ENCODE measurements around the gene IMP4. TPM values are rescaled to one million over a fixed set of nuclear protein-coding genes. Genes with fewer than 3 reads are reported as not detected.

The IMP4 gene
- total RNA-seq, 1 donor from 2014 or later: 36.7 TPM

DNA sequence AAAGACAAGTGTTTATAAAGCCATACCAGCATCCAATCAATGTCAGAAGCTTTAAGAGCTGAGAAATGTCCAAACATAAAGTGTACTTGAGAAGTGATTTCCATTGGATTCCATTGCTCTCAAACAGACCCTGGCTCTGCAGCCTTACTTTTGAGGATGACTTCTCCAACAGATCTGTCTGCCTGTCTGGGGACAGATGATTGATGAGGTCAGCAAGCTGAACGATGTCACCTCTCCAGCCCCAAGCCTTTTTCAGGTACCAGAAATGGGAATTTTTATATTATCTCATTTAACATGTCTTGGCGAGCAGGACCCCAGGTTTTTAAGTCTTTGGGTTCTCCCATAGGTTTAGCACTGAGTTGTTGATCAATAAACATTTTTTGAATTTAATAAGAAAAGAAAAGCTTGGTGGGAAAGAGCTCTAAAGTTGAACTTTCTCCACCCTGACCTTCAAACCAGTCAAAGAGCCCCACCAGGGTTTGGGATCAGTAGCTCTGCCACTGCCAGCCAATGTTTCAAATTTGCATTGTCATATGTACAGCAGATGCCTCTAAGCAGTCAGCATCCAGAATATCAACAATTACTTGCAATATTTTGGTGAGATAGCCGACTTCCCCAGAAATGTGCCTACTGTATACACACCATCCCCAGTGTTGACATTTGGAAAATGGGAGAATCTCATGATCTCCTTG lies 35.7 kb downstream of the IMP4 start:
- no peak for DNase-seq

DNA sequence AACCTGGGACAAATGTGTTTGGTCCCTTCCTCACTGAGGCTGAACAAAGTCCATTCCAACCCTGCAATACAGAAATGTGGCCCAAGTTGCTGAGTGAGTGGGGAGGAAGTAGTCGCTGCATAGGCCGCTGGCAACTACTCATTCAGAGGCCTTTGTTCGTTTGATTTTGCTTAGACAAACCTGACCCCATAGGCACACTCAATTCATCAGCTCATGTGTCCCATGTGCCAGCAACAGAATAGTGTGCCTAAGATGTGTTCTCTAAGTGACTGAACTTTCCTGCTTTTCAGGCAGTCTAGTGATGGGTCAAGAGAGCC lies 36.2 kb downstream of the IMP4 start:
- DNase-seq: no peak

DNA sequence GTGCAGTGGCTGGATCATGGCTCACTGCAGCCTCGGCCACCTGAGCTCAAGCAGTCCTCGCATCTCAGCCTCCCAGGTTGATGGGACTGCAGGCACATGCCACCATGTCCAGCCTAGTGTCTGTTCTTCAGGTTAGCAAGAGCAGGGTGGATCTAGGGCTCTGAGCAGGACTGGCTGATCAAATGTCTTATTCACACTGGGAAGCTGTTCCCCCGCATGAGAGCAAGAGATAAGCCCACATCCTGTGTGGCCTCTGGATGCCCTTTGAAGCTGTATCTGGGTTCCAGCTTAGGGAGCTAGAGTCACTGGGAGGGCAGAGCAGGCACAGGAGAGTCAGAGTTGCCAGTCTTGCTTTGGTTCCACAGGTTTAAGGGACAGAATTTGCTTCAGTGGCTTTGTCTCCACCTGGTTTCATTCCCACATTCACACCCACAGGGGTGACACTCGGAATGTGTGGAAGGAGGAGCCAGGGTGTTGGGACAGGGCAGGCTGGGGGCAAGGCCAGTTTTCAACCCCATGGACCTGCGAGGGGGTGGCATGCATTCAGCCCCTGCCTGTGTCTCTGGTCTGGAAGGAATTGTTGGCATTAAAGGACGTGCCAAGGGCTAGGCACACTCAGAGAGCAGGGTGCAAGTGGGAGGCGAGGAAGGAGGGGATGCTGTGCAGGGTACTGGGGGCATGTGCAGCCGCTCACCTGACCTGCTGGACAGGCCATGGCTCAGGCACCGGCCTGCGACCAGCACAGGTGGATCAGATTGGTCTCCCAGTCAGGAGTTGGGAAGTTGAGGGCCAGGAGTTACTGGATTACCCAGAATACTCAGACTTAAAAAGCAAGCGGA lies 37.6 kb downstream of the IMP4 start:
- DNase-seq: no peak

DNA sequence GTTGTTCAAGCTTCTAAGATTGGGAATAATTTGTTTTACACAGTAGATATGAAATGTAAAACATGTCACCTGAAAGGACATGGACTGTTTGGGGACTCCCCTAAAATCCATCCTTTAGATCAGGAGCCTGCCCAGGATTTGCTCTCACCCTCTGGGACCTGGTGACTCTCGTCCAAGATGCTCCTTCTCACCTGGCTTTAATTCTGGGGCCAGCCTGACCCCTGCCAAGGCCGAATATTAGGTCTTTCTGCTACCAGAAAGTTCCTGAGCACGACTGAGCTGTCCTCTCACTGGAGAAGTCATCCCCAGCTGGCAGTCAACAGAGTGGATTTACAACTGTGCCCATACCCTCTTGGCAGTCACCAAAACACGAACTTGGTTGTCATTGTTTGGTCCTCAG lies 38.4 kb downstream of the IMP4 start:
- no peak for DNase-seq

DNA sequence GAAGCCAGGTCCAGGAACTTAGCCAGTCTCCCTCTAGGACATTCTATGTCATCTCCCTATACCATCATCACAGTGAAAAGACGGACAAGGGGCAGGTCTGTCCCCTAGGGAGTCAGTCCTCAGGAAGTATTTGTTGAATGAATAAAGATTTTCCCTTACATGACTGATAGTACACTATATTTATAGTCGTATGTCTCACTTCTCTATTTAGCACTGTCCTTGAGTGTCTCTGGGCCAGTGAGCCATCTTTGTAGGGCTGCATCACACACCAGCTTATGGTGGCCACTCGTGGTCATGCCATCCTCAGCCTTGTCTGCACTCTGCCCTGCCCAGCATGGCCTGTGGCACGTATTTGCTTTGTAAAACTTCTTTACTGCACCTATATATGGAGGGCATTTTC lies 38.9 kb downstream of the IMP4 start:
- no peak for DNase-seq

DNA sequence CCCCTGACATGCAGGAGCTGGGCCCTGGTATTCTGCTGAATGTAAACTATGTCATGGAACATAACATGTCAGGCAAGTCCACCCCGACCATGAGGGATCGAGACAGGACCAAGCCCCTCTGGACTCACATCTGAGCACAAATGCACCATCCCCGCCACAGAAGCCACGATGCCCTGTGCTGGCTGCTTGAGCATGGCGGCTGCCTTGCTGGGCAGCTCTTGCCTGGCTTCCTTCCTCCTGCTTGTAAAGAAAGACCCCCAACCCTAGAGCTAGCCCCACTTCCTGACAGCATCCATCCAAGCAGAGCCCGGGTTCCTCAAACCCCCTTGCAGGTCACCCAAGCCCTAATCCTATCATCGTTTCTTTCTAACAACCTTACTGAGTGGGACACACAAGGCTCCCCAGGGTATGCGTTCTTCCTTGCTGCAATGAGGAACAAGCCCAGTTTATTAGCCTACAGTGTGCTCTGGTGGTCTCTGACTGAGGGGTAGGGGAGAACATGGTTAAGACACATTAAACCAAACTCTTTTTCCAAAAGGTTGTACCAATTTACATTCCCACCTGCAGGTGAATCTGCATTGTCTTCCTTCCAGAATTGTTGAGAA lies 39.7 kb downstream of the IMP4 start:
- DNase-seq: no peak

DNA sequence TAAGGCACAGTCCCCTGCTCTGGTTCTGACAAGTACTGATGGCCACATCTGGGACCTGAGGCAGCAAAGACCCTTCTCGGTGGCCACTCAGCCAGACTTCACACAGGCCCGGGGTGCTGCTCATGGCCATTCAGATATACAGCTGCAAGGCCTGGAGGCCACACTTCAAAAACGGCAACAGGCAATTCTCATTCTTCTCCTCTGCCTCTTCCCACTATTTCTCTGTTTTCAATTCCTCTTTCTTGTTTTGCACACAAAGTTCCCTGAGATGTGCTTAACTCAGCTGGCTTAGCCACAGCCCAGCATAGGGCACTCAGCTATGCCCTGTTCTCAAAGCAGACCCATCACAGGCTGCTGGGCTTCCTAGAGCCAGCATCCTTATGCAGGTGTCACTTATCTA lies 43.0 kb downstream of the IMP4 start:
- DNase-seq: no peak

DNA sequence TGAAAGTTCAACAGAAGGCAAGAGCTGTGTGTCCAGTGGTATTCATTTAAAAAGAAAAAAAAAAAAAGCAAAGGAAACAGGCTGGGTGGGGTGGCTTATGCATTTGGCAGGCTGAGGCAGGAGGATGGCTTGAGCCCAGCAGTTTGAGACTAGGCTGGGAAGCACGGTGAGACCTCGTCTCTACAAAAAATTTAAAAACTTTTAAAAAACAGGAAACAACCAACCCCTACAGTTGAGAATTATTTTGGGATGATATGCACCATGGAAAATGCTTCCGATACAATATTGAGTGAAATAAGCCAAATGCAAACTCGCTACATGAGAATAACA lies 44.3 kb downstream of the IMP4 start:
- no peak for DNase-seq

DNA sequence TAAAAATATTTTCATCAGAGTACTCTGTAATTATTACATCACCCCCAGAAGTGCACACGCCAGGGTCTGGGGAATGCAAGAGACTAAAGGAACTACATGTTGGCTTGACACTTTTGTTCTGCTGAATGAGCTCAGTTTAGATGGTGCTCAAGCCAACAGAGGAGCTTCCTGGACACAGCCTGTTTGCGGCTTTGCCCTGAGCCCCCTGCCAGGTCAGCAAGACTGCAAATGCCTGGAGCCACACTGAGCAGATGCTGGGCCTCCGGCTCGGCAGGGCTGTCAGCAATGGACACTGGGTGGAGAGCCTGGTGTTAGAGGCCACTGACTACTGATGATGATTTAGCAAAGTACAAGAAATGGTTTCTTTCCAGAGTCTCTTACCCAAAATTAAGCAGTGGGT lies 45.1 kb downstream of the IMP4 start:
- no peak for DNase-seq

DNA sequence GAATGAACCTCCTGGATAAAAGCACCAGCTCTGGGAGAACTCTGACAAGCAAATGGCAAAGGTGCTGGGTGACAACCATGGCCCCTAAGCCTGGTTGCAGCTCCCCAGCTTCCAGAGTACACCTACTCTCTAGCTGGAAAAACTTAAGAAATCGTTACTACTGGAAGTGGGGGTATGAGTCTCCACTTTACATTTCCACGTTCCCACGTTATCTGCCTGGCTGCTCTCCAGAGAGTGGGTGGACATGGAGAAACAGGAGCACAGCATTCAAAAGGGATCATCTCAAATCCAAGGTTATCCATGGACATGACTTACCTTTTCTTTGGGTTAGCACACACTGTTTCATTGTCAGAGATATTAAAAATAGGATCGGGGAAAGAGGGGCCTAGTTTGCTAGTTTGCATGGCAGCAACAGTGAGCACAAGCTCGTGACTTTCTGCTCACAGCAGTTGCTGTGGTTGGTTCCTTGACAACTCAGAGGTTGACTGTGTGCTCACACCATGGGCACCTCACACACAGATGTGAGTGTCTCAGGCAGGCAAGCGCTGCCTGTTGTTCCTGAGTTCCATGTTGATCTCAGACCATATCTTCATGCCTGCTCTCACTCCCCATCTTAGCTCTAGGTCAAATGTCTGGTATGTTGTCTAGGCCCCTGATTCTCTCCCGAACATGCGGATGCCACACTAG lies 45.7 kb downstream of the IMP4 start:
- no peak for DNase-seq

DNA sequence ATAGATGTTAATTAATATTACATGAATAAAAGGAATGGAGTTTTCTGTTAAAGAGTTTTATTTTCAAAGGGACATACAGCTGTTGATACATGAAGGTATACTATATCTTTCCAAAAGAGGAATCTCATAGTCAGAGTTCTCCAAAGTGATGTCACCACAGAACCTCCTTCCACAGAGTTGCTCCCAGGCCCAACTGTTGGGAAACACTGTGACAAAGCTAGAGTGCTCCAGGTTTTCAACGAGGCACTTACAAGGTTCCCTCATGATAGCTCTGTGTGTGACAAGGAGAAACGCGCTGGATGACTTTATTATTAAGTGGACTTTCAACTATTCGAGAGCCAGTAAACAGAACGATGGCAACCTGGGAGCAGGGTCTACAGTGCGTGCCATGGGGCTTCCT lies 46.7 kb downstream of the IMP4 start:
- no peak for DNase-seq

DNA sequence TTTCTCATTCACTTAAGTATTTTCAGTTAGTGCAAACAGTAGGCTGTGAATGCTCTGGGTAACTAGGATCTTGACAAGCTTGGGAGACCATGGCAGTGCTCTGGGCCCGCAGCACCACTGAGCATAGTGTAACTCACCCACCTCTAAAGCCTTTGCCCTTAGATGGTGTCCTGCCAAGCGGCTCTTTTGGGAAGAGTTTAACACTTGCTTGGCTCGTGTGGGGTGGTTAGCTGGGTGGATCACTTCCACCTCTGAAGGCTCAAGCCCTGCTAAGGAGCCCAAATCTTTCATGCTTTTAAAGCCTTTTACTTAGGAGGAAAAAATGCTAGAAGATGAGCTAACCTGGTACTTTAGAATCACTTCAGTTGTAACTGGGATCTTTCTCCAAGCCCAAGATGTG lies 47.1 kb downstream of the IMP4 start:
- no peak for DNase-seq

DNA sequence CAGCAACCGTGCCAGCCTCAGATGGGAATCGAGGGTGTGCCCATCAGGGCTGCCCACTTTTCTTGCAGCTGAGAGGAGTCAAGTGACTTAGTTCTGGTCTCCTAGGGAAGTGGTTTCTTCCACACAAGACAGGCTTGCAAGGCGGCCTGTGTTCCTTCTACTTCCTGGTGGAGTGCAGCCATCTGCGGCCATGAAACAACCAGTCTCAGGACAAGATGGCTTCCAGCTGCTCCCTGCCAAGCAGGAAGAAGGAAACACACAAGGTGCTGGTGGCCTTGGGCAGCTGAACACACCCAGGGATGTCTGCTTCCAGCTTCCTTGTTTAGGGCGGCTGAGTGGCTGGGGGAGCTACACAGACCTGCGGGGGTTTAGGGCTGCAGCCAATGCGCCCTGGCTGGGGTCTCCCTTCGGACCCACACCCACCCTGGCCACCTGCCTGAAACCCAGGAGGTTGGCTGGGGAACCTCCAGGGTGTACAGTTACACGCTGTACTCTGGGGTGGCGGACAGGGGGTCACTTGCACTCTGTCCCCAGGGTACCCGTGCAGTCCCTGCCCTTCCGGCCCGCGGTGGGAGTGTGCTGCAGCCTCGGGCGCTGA lies 47.9 kb downstream of the IMP4 start:
- DNase-seq: no peak

DNA sequence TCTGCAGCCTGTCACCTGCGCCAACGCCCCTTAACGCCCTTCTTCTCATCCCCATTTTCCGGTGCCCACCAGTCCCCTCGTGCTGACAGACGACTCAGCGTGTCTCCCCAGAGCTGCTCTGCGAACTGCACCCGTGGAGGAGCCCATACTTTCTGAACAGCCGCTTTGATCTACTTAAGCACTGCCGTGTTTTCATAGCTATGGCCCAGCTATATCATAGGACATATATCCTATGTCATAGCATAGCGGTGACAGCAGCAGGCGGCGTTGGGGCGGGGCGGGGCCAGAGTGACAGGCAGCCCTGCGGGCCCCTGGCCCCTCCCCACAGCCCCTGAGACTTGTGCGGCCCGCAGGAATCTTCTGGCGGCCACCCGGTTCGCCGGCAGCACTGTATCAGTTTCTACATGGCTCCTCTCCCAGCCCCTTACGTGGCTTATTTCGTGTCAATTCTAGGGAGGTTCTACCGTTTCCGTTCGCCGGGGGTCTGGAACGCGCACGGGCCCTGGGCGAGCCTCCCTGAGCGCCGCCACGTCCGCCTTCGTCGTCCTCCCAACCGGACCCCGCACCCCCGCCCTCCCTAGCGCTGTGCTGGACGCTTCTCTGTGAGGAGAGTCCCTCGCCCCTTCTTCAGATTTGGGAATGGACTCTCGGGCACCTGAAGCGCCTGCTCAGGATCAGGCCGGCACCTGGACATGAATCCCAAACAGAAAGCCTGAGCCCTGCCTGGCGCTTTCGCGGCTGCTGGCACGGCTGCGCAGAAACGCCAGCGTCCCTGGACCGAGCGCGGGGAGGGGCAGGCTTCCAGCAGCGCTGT lies 48.6 kb downstream of the IMP4 start:
- peak; percentile 80 for DNase-seq

DNA sequence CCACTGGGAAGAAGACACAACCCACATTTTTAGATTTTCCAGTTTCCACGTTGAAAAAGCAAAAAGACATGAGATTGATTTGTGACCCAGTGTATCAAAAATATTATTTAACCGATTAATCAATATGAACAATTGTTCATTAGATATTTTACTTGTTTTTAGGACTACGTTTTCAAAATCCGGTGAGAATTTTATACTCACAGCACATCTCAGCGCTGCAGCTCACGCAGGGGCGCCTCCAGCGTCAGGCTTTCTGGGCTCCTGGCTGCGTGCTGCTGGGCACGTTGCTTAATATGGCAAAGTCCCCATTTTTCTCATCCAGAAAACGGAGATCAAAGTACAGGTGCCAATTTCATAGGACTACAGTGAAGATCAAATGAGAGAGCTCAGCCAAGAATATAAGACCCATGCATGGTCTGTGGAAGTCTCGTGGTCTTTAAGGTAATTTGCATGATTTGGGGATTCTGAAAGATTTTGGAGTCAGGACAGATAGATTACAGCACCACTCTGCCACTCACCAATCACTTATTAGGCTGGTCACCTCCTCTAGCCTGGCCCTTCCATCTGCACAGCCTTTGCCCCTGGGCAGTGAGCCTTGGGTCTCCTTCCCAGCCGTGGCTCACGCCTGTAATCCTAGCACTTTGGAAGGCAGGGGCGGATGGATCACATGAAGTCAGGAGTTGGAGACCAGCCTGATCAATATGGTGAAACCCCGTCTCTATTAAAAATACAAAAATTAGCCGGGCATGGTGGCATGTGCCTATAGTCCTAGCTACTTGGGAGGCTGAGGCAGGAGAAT lies 49.4 kb downstream of the IMP4 start:
- DNase-seq: no peak

DNA sequence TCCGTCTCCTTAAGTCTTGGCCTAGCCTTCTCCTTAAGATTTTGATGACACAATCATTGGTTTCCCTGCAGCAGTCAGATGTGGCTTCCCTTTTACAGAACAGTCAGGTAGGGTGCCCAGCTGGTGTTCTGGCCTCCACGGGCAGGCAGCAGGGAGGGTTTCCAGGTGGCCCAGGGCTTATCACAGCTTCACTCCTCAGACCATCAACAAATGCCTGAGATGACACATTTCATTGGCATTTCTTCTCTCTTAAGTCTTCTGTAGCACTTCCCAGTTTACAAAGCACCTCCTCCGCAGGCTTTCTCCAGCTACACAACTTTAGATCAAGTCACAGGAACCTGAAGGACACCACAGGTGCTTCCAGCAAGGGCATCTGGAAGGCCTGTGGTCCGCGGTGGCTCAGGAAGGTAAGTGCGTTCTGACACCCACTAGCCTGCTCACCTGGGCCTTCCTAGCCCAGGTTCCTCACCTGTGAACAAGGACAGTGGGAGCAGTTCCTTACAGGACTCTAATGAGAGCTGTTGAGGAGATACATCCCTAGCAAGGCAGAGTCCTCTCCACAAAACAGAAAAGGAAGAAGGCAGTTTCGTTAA lies 50.7 kb downstream of the IMP4 start:
- no peak for DNase-seq
